Stimulated activated CD8-positive, alpha-beta memory T cell treated with anti-CD3 and anti-CD28 coated beads, Interleukin-15, amount 100 ng/mL, for 24 hours (primary cell): ENCODE measurements around the gene ACSF2.

Source experiments
- DNase-seq: peaks from one replicate; pipeline ENCODE4 v3.0.0-alpha.2; 2020; ENCODE audit warnings: low read depth

The ACSF2 gene

DNA sequence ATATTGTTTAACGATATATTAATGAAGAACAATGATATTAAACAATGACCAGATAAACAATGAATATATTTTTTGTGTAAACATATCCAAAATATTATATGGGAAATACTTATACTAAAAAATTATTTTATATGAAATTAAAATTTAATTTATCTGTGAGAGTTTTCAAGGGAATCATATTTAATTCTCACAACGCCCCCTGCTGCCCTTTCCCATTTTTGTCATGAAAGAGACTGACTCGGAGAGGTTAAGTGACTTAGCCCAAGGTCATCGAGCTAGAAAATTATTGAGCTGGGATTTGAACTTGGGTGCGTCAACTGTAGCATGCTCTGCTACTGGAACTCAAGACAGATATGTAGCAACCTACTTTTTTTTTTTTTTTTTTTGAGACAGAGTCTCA lies 75.0 kb downstream of the ACSF2 start:
- DNase-seq: no peak

DNA sequence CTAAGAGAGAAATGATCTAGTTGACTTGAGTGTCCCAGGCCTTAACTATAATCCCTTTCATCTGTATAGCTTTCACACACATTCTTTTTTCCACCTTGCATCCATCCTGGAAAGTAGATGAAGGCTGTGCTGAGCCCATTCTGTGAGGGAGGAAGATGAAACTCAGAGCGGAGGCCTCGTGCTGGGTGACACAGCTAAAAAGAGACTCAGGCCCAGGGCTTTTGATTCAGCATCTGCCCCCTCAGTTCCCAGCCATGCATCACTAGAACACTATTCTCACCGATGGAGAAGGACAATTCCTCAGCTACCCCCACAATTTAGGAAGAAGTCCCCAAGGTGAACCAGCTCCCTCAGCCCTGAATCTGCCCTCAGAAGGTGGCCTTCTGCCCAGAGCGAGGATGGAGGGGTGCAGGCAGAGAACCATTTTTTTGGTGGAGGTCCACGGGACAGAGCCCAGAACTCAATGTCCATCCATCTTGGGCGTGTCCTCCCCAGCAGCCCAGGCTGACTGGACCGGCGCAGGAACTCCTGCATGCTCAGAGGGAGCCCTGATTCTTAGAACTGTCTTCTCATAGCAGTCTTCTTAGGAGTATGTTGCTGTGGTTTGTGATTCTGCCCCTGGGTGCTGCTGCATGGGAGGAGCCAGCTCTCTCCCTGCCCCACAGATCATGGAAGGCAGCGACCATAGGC lies 76.4 kb downstream of the ACSF2 start:
- DNase-seq: no peak

DNA sequence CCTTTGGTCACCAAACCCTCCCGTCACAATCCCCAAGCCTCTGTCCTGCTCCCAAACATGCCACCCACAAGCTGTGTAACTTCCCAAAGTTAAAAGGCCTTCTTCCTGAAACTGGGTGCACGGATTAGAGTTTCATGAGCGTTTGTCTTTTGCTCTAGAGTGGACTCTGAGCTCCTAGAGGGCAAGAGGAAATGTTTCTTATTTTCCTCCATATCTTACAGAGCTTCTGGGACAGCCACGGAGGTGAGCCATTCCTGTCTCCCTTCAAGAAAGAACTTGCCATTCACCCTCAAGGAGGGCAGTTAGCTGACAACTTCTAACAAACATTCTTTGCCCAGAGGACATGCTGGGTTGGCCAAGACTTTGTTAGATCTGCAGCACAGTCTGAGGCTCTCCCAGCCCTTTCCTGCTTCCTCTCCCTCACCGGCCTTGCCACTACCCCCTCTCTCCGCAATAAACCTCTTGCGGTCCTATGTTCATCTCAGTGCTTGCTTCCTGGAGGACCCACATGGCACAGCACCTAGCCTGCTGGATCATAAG lies 79.6 kb downstream of the ACSF2 start:
- DNase-seq: no peak

DNA sequence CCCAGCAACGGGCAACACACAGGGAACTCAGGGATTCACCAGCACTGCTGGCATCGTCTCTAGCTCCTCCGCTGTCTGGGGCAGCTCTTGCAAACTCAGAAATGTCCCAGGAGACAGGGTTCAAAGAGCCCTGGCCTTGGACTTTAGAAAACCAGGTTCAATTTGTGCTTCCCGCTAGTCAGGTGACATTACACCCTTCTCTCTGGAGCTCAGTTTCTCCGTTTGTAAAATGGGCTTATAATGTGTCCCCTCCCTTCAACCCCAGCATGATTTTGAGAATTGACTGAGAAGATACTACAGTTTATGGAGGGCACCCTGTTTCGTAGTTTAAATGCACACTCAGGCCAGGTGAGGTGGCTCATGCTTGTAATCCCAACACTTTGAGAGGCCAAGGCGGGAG lies 80.3 kb downstream of the ACSF2 start:
- DNase-seq: no peak

DNA sequence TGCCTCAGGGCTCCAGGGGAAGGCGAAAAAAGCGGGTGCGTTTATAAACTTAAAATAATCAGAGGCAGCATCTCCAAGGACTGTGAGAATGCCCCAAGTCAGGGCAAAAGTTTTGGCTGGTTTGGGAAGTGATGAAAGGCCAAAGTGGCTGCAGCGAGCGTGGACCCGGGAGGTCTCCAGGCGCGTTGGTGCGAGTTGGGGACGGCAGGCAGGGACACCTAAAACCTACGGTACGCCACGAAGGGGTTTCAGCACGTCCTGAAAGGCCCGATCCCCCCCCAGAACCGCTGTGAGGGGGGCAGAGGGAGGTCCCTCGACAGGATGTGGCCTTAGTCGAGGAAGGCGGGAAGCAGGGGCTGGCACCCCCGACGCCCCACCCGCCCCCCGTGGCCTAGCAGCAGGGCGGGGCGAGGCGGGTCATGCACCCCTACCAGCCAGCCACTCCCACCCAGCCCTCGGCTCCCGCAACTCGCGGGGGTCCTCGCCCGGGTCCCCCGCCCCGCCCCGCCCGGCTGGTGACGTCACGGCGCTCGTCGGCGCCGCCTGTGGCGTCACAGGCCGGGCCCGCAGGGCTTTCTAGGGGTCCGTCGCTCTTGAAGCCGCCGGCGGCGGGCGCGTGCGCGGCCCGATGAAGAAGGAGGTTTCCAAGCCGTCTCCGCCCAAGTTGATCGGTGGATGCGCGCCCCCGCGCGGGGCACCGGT lies 82.0 kb downstream of the ACSF2 start, which contains the start of gene MYCBPAP:
Gene MYCBPAP (plus strand): TSS at position 569 of the 702 bp plus-strand sequence. CDS start 236 bp downstream, outside the sequence.
- DNase-seq: peak; percentile 60

DNA sequence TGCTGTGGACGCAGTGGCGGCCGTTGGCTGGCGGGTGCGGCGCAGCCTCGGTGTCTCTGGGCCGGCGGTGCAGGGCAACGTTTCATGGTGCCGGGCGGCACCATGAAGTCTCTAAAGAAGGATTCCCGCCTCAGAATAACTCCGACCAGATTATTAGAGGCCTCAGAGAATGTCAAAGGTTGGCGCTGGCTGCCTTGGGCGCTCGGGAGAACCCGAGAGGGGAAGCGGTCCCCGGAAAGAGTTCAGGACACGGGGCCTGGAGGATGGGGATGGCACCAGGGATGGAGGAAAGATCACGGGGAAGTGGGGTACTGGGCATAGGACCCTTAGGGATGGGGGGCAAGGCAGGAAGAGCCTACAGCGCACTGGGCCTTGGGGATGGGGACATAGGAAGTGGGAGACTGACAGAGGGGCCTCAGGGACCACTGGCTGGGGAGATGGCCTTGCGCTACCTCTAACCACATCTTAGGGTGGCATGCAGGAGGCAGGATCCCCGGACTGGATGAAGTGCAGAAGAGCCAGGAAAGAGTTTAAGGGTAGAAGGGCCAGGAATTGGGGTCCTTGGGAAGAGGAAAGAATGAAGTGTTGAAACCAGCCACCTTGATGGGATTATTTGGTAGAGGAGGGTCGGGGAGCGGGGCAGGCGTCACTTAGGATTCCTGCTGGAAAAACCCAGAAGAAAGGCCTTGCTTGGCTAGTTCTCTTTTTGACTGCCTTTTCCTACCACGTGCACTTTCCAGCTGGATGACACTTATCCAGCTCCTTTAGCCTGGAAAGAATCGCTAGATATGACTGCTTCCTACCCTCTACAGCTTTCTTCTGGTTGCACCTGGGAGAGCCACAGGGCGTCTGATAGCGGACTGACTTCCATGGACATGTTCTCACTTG lies 82.8 kb downstream of the ACSF2 start:
- DNase-seq: no peak

DNA sequence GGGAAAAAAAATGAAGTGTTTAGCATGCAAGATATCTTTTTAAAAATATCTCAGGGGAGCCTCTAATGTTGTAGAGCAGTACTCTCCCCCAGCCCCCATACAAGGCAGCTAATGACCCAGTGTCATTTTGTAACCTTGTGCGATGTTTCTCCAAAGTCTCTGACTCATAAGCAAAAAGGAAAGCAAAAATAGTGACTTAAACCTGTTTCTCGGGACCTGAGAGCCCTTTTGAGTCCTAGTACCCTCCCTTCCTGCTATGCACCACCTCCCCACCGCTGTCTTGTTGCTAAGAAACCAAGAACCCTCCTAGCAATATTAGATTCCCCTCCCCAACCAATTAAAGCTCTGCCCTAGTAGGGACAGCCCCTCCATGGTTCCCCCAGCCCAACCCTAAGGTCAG lies 85.0 kb downstream of the ACSF2 start:
- no peak for DNase-seq

DNA sequence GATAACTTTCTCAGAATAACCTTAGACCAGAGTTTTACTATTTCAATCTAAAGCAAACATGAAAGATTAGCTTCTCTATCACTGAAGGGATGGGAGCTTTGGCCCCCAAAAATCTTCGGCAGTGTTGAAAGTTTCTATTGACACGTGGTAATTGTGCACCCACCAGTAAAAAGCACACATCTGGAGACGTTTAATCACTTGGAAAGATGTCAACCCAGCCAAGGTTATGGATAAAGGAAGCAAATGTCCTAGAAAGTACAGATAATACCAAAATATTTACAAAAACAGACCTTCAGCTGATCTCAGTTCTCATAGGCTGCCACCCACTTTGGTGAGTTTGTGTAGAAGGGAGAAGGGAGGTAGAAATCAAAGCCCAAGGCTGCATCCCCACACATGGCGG lies 87.5 kb downstream of the ACSF2 start:
- DNase-seq: no peak

DNA sequence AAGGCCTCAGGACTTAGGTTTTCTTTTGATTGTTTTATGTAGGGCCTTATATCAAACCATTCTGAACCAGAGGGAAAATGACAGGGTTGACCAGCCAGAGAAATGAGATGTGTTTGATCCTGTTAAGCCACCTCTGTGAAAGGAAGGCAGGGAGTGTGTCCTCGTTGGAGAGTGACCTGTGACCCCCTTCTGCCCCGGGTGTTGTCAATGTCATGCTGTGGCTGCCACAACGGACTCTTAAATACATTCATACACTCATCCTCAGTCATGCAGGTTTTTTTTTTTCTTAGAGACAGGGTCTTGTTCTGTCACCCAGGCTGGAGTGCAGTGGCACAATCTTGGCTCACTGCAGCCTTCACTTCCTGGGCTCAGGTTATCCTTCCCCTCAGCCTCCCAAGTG lies 88.4 kb downstream of the ACSF2 start:
- DNase-seq: no peak

DNA sequence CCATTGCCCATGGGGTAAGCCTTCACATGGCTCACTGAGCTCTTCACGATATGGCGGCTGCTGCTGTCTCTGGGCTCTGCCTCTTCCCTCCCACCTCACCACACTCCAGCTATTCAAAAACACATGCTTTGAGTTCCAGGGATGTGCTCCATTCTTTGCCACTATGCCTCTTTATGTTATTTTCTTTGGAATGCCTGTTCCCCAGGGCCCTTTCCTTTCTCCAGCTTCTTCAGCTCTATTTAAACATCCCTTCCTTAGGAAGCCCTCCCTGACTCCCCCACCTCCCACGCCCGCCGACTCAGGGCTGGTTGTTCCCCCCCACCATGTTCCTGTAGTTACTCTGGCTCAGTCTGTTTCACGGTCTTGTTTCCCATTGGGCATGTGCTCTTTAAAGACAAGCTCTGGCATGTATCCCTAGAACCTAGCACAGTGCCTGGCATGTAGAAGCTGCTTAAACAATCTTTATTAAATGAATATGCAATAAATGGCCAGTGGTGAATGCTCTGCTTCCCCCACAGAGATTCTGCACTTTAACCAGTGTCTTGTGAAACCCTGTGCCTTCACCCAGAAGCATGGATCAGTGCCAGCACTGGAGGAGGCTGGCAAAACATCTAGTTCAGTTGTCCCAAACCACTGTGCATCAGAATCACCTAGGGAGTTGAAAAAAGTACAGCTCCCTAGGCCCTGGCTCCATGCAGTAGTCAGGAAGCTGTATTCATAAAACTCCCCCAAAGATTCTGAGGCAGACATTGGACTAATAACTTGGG lies 89.1 kb downstream of the ACSF2 start:
- no peak for DNase-seq

DNA sequence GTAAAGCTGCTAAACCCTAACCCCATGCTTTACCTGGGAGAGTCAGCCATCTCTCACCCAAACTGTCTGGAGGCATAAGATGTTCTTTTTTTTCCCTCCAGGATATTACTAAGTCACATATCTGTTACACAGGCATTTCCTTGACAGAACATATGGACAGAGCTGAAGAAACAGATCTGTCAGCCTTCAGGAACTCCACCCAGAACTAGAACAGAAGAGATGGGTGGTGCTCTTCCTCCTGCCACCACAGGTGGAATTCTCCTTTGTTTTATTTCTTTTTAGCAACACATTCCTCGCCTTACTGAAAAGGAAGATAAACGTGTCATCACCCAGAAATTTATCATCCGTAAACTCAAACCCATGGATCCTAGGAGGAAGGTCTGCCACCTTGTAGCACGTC lies 91.0 kb downstream of the ACSF2 start:
- DNase-seq: no peak

DNA sequence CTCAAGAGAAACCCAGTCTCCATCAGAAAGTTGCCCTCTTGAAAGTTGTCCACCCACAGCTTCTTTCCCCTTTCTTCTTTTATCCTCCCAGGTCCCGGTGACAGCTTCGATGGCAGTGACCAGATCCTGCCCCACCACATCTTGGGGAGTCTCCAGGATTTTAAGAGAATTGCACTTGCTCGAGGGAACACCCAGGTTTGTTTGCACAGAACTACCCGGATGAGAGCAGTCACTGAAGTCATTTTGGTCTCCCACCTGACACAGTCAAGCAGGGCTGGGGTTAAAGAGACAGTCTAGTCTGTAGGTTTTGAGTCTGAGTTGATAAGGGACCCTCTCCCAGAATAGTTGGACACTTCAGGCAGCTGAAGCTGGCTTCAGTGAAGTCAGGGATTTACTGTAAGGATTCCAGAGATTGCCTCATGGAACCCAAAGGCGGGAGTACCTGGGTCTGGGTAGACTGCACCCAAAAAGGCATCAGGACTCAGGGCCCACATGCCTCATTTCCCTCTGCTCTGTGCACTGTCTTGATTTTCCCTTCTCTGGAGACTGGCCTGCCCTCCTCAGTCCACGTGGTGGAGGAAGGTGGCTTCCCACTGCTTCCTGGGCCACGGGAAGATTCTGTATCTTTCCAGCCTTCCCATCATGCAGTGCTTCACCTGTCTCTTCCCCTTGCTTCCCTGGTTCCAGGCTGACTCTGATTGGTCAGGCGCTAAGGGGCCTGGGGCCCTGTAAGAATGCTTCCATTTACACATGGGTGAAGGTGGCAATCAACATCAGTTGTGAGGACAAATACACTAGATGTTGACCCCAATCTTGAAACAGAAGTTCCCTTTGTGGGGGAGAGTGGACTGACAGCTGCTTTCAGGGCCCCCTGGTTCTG lies 91.7 kb downstream of the ACSF2 start:
- DNase-seq: no peak

DNA sequence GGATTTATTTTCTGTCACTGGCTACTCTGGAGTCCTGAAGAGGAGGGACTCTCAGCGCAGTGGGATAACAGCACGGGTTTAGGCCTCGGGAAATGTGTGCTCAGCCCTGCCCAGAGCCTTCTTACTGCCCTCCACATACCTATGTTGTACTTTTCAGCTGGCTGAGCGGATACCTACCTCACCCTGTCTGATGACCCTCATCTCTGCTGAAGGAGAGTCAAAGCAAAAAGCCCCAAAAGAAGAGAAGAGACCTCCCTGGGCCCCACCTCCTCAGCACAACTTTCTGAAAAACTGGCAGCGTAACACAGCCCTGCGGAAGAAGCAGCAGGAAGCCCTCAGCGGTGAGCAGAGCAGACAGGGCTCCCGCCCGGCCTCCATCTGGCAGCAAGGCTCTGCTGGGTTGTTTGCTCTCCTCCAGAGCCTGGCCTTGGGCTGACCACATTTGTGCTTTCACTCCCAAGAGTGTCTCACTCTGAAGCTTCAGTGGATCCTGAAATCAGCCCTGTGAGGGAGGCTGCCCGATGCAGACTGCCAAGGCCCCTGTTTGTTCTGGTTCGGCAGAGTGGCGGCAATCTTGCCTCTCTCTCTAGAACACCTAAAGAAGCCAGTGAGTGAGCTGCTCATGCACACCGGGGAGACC lies 92.5 kb downstream of the ACSF2 start:
- DNase-seq: no peak

DNA sequence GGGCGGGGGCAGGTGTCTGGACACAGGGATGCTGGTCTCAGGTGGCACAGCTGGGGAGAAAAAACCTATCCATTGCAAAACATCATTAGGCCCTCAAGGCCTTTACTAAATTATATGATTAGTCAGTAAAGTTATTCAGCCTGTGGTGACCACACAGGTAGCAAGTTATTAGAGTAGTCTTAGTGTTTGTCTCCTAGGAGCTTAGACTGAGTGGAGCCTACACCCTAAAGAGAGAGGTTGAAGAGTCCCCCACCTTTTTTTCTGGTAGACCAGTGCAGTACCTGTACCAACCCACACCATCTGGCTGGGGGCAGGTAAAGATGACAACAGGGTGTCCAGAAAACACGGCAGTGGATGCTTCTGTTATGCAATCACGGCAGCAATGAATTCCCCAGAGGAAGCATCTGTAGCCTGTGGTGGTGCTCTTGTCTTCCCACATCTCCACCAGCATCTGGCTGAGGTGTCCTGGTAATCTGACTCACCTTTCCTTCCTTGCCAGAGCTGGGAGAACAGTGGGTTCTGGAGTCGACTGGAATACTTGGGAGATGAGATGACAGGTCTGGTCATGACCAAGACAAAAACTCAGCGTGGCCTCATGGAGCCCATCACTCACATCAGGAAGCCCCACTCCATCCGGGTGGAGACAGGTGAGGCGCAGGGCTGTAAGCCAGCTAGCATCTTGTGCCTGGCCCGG lies 93.3 kb downstream of the ACSF2 start:
- DNase-seq: no peak

DNA sequence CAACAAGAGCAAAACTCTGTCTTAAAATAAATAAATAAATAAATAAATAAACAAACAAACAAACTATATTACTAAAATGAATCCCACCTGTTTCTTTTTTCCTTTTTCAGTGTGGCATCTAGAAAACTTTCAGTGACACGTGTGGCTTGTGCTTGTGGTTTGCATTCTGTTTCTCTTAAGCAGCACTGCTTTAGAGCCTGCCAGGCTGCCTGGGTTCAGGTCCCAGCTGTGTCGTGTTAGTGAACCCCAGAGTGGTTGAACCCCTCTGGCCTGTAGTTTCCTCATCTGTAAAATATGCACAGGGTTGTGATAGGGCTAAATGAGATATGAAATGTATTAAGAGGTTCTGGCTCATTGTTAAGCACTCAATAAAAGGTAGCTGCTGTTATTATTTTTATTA lies 94.5 kb downstream of the ACSF2 start:
- no peak for DNase-seq

DNA sequence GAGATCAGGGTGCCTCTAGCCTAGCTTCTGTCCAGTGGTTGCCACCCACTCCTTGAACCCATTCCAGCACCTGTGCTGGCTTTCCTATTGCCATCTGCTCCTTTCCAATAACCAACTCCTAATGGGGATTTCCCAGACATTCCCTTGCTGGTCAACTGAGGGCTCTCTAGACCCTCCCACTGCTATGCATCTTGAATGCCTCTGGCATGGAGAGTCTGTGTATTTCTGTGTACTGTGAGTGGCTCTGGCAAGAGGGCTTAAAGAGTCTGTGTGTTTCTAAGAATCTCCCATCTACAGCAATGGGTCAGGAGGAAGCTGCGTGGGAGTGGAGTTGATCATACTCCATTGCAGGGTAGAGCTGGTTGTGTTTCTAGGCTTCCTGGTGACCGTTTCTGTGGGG lies 95.5 kb downstream of the ACSF2 start:
- DNase-seq: no peak

DNA sequence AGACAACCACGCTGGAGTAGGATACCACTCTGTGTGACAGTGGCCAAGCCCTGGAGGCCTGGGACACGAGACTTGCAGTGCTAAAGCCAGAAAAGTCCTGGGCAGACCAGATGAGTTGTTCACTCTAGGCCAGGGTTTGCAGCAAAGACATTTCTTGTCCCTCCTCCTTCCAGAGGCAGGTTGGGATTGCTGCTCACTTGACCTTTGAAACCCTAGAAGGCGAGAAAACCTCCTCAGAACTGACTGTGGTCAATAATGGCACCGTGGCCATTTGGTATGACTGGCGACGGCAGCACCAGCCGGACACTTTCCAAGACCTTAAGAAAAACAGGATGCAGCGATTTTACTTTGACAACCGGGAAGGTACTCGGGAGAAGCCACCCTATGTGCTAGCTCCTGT lies 96.7 kb downstream of the ACSF2 start:
- DNase-seq: no peak

DNA sequence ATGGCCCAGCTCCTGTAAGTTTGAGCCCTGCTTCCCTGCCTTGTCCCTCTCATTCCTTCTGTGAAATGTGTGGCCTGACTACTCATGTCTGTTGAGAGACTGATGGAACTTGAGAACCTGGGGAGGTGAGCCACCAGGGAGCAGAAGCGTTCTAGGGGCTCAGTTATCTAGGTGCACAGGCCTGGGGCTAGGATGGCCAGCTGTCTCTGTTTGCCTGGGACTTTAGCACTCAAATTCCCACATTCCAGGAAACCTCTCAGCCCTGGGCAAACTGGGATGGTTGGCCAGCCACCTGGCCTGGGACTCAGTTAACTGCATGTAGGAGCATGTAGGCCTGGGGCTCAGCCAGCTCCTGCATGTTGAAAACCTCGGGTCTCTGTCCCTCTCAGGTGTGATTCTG lies 97.2 kb downstream of the ACSF2 start:
- DNase-seq: no peak
